H1 (cell line): ENCODE results near the gene ZNF385C. TPM values are rescaled to one million over a fixed set of nuclear protein-coding genes. Genes with fewer than 3 reads are reported as not detected.

Experiments
- CTCF ChIA-PET: fragments of 300-600 bp; sonication (Branson Sonifier 250); formaldehyde crosslinking; loops from one replicate; lab custom pipeline; 2021; ENCODE audit not compliant: partially characterized antibody; lab: Charles Lee
- POLR2A ChIA-PET: fragments of 300-600 bp; sonication (Branson Sonifier 250); formaldehyde crosslinking; loops from one replicate; lab custom pipeline; 2021; ENCODE audit warnings: inconsistent platforms; ENCODE audit not compliant: partially characterized antibody; lab: Charles Lee
- DNase-seq, 2 experiments: peaks; one replicate each; pipeline versions ENCODE4 v3.0.0 to v3.0.0-alpha.2; 2010 to 2022; ENCODE audit warnings: low spot score in 2 of 2, low read depth in 1 of 2, mixed read lengths in 1 of 2
- FAIRE-seq: peaks from 2 replicates; lab custom pipeline; 2011; peaks lifted over from hg19 to GRCh38; lab: Jason Lieb, UNC
- H2AFZ ChIP-seq: 2 replicates; pipeline ENCODE4 v1.8.1; 2012; ENCODE audit warnings: low read length, inconsistent platforms
- H2AK5ac ChIP-seq: 2 replicates; pipeline ENCODE4 v1.6.1; 2013; ENCODE audit warnings: low read depth, low read length
- H2BK120ac ChIP-seq: replicated peaks from 2 replicates; pipeline ENCODE3; 2013; ENCODE audit warnings: low read depth, low read length, inconsistent platforms
- H2BK12ac ChIP-seq: 2 replicates; pipeline ENCODE4 v1.6.1; 2013; ENCODE audit warnings: low read depth, low read length
- H2BK15ac ChIP-seq: 2 replicates; pipeline ENCODE4 v1.6.1; 2013; ENCODE audit warnings: low read length
- H2BK20ac ChIP-seq: 2 replicates; pipeline ENCODE4 v1.6.1; 2013; ENCODE audit warnings: low read length
- H2BK5ac ChIP-seq: 2 replicates; pipeline ENCODE4 v1.6.1; 2013; ENCODE audit warnings: low read depth, low read length
- H3K14ac ChIP-seq: 2 replicates; pipeline ENCODE4 v1.6.1; 2013; ENCODE audit warnings: inconsistent platforms; ENCODE audit not compliant: insufficient read length
- H3K18ac ChIP-seq: 2 replicates; pipeline ENCODE4 v1.6.1; 2013; ENCODE audit warnings: low read length; ENCODE audit errors: extremely low read depth
- H3K23ac ChIP-seq: 2 replicates; pipeline ENCODE4 v1.6.1; 2013; ENCODE audit warnings: inconsistent platforms; ENCODE audit not compliant: insufficient read length
- H3K23me2 ChIP-seq: 2 replicates; pipeline ENCODE4 v1.6.1; 2013; ENCODE audit warnings: low read depth, low read length
- H3K27ac ChIP-seq: 2 replicates; pipeline ENCODE4 v1.6.1; 2011; ENCODE audit warnings: low read depth, low read length, inconsistent platforms
- H3K27me3 ChIP-seq, 4 experiments: replicated peaks in 1 of 4; 1 replicate in 1 of 4; 2 replicates in 3 of 4; pipeline versions ENCODE4 v1.6.1 to v1.8.1; 2011 to 2013; ENCODE audit warnings: low read length in 3 of 4, mild to moderate bottlenecking in 3 of 4, inconsistent platforms in 2 of 4, mixed read lengths in 2 of 4, moderate library complexity in 1 of 4; ENCODE audit not compliant: control insufficient read depth in 3 of 4, insufficient read depth in 3 of 4; ENCODE audit errors: extremely low read depth in 1 of 4
- H3K36me3 ChIP-seq, 4 experiments: 2 replicates each; pipeline versions ENCODE4 v1.6.1 to v1.8.1; 2011 to 2013; ENCODE audit warnings: mild to moderate bottlenecking in 4 of 4, low read length in 3 of 4, moderate library complexity in 2 of 4, control low read depth in 1 of 4, inconsistent platforms in 1 of 4; ENCODE audit not compliant: insufficient read depth in 4 of 4, control insufficient read depth in 2 of 4
- H3K4ac ChIP-seq: replicated peaks from 2 replicates; pipeline ENCODE3; 2013; ENCODE audit warnings: low read length, low read depth, mixed read lengths, inconsistent platforms; ENCODE audit not compliant: insufficient read length
- H3K4me1 ChIP-seq, 4 experiments: replicated peaks in 1 of 4; 1 replicate in 1 of 4; 2 replicates in 3 of 4; pipeline versions ENCODE4 v1.6.1 to v1.8.1; 2011 to 2013; ENCODE audit warnings: low read length in 3 of 4, inconsistent platforms in 2 of 4, mixed read lengths in 1 of 4; ENCODE audit not compliant: insufficient read depth in 4 of 4, control insufficient read depth in 3 of 4
- H3K4me2 ChIP-seq, 2 experiments: 2 replicates each; pipeline versions ENCODE4 v1.6.1 to v1.8.1; 2011 to 2013; ENCODE audit warnings: low read depth in 2 of 2, low read length in 2 of 2, control low read depth in 1 of 2, inconsistent platforms in 1 of 2, mild to moderate bottlenecking in 1 of 2; ENCODE audit not compliant: insufficient read depth in 1 of 2
- H3K4me3 ChIP-seq, 4 experiments: fragments of 200-600, 300-600 bp in 1 of 4; sonication (generic), shearing (Covaris generic), sonication (Bioruptor Twin) in 1 of 4; 2 replicates each; pipeline versions ENCODE4 v1.5.1 to v1.8.1; 2011 to 2016; ENCODE audit warnings: low read length in 4 of 4, low read depth in 3 of 4, control low read depth in 2 of 4, inconsistent platforms in 2 of 4, mild to moderate bottlenecking in 2 of 4, mixed read lengths in 1 of 4, moderate library complexity in 1 of 4; ENCODE audit not compliant: insufficient read depth in 2 of 4; ENCODE audit errors: extremely low read depth in 1 of 4
- H3K56ac ChIP-seq: replicated peaks from 2 replicates; pipeline ENCODE3; 2013; ENCODE audit warnings: low read depth, mild to moderate bottlenecking, mixed read lengths, low read length, inconsistent platforms; ENCODE audit not compliant: insufficient read length
- H3K79me1 ChIP-seq: 2 replicates; pipeline ENCODE4 v1.6.1; 2013; ENCODE audit warnings: low read depth, low read length, control low read depth
- H3K79me2 ChIP-seq, 2 experiments: 2 replicates each; pipeline versions ENCODE4 v1.6.1 to v1.8.1; 2012 to 2013; ENCODE audit warnings: low read length in 2 of 2, mild to moderate bottlenecking in 2 of 2, inconsistent platforms in 1 of 2; ENCODE audit not compliant: insufficient read depth in 2 of 2, control insufficient read depth in 1 of 2
- H3K9ac ChIP-seq, 4 experiments: replicated peaks in 1 of 4; 1 replicate in 1 of 4; 2 replicates in 3 of 4; pipeline versions ENCODE4 v1.6.1 to v1.8.1; 2011 to 2013; ENCODE audit warnings: low read depth in 3 of 4, low read length in 3 of 4, control low read depth in 2 of 4, mild to moderate bottlenecking in 2 of 4, moderate library complexity in 2 of 4, inconsistent platforms in 1 of 4; ENCODE audit errors: extremely low read depth in 1 of 4
- H3K9me3 ChIP-seq, 2 experiments: 2 replicates each; pipeline versions ENCODE4 v1.6.1 to v1.8.1; 2012 to 2013; ENCODE audit warnings: mild to moderate bottlenecking in 2 of 2, moderate library complexity in 2 of 2, control low read depth in 1 of 2, inconsistent platforms in 1 of 2, low read depth in 1 of 2, low read length in 1 of 2, mixed read lengths in 1 of 2; ENCODE audit not compliant: insufficient read depth in 2 of 2
- H4K20me1 ChIP-seq, 2 experiments: replicated peaks in 1 of 2; 2 replicates each; pipeline versions ENCODE3 to v1.8.1; 2011 to 2013; ENCODE audit warnings: inconsistent platforms in 2 of 2, low read length in 2 of 2, mild to moderate bottlenecking in 1 of 2; ENCODE audit not compliant: insufficient read depth in 2 of 2, control insufficient read depth in 1 of 2
- H4K5ac ChIP-seq: 2 replicates; pipeline ENCODE4 v1.6.1; 2013; ENCODE audit warnings: low read length, low read depth, mixed read lengths, inconsistent platforms; ENCODE audit not compliant: insufficient read length
- H4K8ac ChIP-seq: 2 replicates; pipeline ENCODE4 v1.8.0; 2013; ENCODE audit warnings: mild to moderate bottlenecking, moderate library complexity, low read length, inconsistent platforms; ENCODE audit not compliant: insufficient read depth; ENCODE audit errors: extremely low read depth
- H4K91ac ChIP-seq: replicated peaks from 2 replicates; pipeline ENCODE3; 2013; ENCODE audit warnings: low read length, mixed read lengths, inconsistent platforms; ENCODE audit not compliant: insufficient read length
- CTBP2 ChIP-seq: IDR thresholded peaks from 2 replicates; pipeline ENCODE4 v1.7.0; 2011; ENCODE audit warnings: borderline replicate concordance, mild to moderate bottlenecking, moderate library complexity, mixed read lengths, low read length; ENCODE audit not compliant: insufficient read depth, insufficient read length
- FOSL1 ChIP-seq: IDR thresholded peaks from 2 replicates; pipeline ENCODE4 v1.6.1; 2011; ENCODE audit warnings: mild to moderate bottlenecking, low read depth, low read length, moderate library complexity; ENCODE audit not compliant: insufficient read depth
- HDAC2 ChIP-seq, 2 experiments: fragments of 300-600 bp in 1 of 2; sonication (generic) in 1 of 2; IDR thresholded peaks; 2 replicates each; pipeline ENCODE4 v1.6.1; 2011 to 2012; ENCODE audit warnings: low read depth in 2 of 2, low read length in 2 of 2, mild to moderate bottlenecking in 2 of 2, moderate library complexity in 2 of 2, borderline replicate concordance in 1 of 2, inconsistent platforms in 1 of 2
- JUND ChIP-seq: IDR thresholded peaks from 2 replicates; pipeline ENCODE4 v1.6.1; 2011; ENCODE audit warnings: mild to moderate bottlenecking, improper control_type of control experiment, low read length
- POLR2A ChIP-seq, 2 experiments: IDR thresholded peaks; 1 replicate in 1 of 2; 2 replicates in 1 of 2; pipeline ENCODE4 v1.6.1; 2011; ENCODE audit warnings: low read depth in 2 of 2, low read length in 2 of 2, mild to moderate bottlenecking in 2 of 2; ENCODE audit errors: control extremely low read depth in 1 of 2
- RFX5 ChIP-seq: IDR thresholded peaks from 2 replicates; pipeline ENCODE4 v1.6.1; 2011; ENCODE audit warnings: low read depth, low read length, improper control_type of control experiment, borderline replicate concordance
- RXRA ChIP-seq: IDR thresholded peaks from 2 replicates; pipeline ENCODE4 v1.6.1; 2011; ENCODE audit warnings: low read depth, mild to moderate bottlenecking, low read length, moderate library complexity; ENCODE audit not compliant: insufficient read depth
- SIRT6 ChIP-seq: IDR thresholded peaks from one replicate; pipeline ENCODE4 v1.7.1; 2012; ENCODE audit warnings: low read length, inconsistent platforms
- SP2 ChIP-seq: IDR thresholded peaks from 2 replicates; pipeline ENCODE4 v1.6.1; 2012; ENCODE audit warnings: mild to moderate bottlenecking, low read length, inconsistent platforms
- TAF1 ChIP-seq: IDR thresholded peaks from 2 replicates; pipeline ENCODE4 v1.6.1; 2011; ENCODE audit warnings: mild to moderate bottlenecking, low read depth, low read length
- TAF7 ChIP-seq: optimal IDR thresholded peaks from 2 replicates; pipeline ENCODE3; 2011; ENCODE audit warnings: low read depth, mild to moderate bottlenecking, inconsistent platforms, low read length, moderate library complexity, borderline replicate concordance
- WGBS, 2 experiments: shearing (Covaris generic) in 1 of 2; methylation state at CpG; one replicate each; pipeline versions ENCODE4 v1.1.6 to v1.1.7; 2013 to 2015; ENCODE audit warnings: low lambda C conversion rate in 2 of 2, mixed read lengths in 2 of 2, inconsistent platforms in 1 of 2, low coverage in 1 of 2, missing lambda C conversion rate in 1 of 2; ENCODE audit not compliant: insufficient replicate concordance in 2 of 2, insufficient coverage in 1 of 2, insufficient read length in 1 of 2; ENCODE audit errors: extremely low coverage in 1 of 2, missing lambda C conversion rate in 1 of 2; 5-methylcytosine and 5-hydroxymethylcytosine counted together
- polyA plus RNA-seq, 7 experiments: library from polyadenylated mRNA; depleted of rRNA in 3 of 7; stranded (reverse) in 5 of 7; unstranded in 2 of 7; fragments of >200 nt in 5 of 7; fragments of 200-250 nt in 2 of 7; gene quantifications; 1 replicate in 5 of 7; 2 replicates in 1 of 7; 4 replicates in 1 of 7; pipeline versions ENCODE4 v1.2.1 to v1.2.3, GENCODE V29; 2011 to 2013; ENCODE audit warnings: missing spikeins in 2 of 7, mixed read lengths in 2 of 7
- total RNA-seq: library from RNA; stranded (reverse); fragmentation: NEBNext Ultra II Directional; extraction: Animal tissue kit (Norgen Biotek cat#: 25700); gene quantifications from 2 replicates; pipeline ENCODE4 v1.2.1, GENCODE V29; 2021

Gene ZNF385C
- total and polyA plus RNA-seq, 2 of the 8 experiments (the other 6 are each of a cell fraction or from before 2014, with no cell fraction given): 3.9 to 6.1 TPM

DNA sequence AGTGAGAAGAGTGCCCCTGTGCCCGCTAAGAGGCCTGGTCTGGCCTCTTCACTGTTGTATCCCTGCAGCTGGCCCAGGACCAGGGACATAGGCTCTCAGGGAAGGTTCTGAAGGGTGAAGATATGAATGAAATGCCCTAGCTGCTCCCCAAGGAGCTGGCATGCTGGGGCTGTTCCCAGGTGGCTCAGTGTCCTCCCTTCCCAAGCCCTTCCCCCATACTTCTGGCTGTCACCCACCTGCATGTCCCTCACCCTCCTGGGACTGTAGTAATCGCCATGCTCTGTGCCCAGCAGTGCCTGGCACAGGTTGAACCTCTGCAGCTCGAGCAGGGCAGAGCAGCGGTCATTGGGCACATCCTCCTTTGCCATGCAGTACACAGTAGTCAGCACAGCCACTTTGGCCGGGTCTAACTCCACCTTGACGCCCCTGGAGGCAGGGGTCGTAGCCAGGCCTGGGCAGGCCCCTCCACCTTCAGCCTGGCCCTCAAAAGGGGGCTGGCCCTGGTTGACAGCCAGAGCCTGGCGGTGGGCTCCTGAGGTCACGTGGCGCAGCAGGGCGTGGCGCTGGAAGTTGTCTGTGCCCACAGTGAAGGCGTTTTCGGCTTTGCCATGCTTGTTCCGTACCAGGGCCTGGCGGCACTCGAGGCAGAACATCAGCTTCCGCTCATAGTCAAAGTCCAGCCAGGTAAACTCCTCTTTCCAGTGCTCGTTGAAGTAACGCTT lies 55.5 kb downstream of the ZNF385C start:
- TF ChIP-seq FOSL1 (no peak), SP2 (no peak), SIRT6 (no peak), TAF1 (no peak), CTBP2 (no peak), RFX5 (no peak), TAF7 (no peak), JUND (no peak), HDAC2 (IDR thresholded peaks at IDR 0.05; ENCODE audit: borderline replicate concordance in 1 of 2, low read depth in 2 of 2, low read length in 2 of 2) (no peak), RXRA (no peak), POLR2A (IDR thresholded peaks at IDR 0.05; ENCODE audit: control extremely low read depth in 1 of 2, low read depth in 2 of 2, low read length in 2 of 2) (no peak)
- TF ChIP-seq, all 59 proteins: peak for 0
- H4K5ac ChIP-seq: no peak overlapping the region
- no peak overlapping the region for H2BK15ac ChIP-seq
- POLR2A ChIA-PET: interaction anchor here (0.6 kb wide), 1 partner anchor 387 kb away, joined by 3 read pairs; no protein-coding TSS in a partner anchor
- no peak overlapping the region for H3K14ac ChIP-seq
- H3K9me3 ChIP-seq: no peaks in the 10 kb centered on the region
- no peak overlapping the region for H2BK12ac ChIP-seq
- no peaks in the 10 kb centered on the region for H4K20me1 ChIP-seq
- H2BK5ac ChIP-seq: no peak overlapping the region
- H2AFZ ChIP-seq: no peak overlapping the region
- no peak overlapping the region for H4K91ac ChIP-seq
- DNase-seq (no peak), FAIRE-seq (no peak)
- no peak overlapping the region for H3K4me2 ChIP-seq
- no peak overlapping the region for H3K56ac ChIP-seq
- 89% methylated on average over 19 of the region's 20 CpGs; no CpG with 5 or more reads in 1 of the 2 experiments for WGBS, 2 experiments
- H3K23me2 ChIP-seq: no peaks in the 10 kb centered on the region
- no peak overlapping the region for H2BK20ac ChIP-seq
- H3K4me3 ChIP-seq: no peak overlapping the region
- H3K79me2 ChIP-seq: no peaks in the 10 kb centered on the region
- no peak overlapping the region for H3K23ac ChIP-seq
- peaks cover 0 to 3% (median 1%) of the 10 kb centered on the region in 4 experiments; a peak in 2 of 7 replicates for H3K4me1 ChIP-seq
- H2AK5ac ChIP-seq: no peak overlapping the region
- H3K36me3 ChIP-seq: no peaks in the 10 kb centered on the region
- H3K18ac ChIP-seq: no peak overlapping the region
- H3K27me3 ChIP-seq: no peaks in the 10 kb centered on the region
- H2BK120ac ChIP-seq: no peak overlapping the region
- H3K9ac ChIP-seq: no peak overlapping the region
- H3K4ac ChIP-seq: no peak overlapping the region
- H3K79me1 ChIP-seq: no peaks in the 10 kb centered on the region
- CTCF ChIA-PET: interaction anchor here (0.6 to 38.8 kb wide), 7 partner anchors 12 to 1406 kb away, joined by 3 to 1084 read pairs (median 6); partner anchors contain the start of genes DHX58, HSPB9, KAT2A and ZNF385C
- no peak overlapping the region; the same call in 1 of the 2 replicates for H4K8ac ChIP-seq
- no peak overlapping the region for H3K27ac ChIP-seq
